GM18868 (cell line): ENCODE results near the gene FNBP1.

ENCODE experiments used
- ATAC-seq: cut with Tn5 transposase; IDR thresholded peaks from one replicate; pipeline ENCODE4 v1.9.1; 2021; ENCODE audit warnings: mild to moderate bottlenecking, moderate library complexity; ENCODE audit not compliant: unreplicated experiment

The FNBP1 gene

DNA sequence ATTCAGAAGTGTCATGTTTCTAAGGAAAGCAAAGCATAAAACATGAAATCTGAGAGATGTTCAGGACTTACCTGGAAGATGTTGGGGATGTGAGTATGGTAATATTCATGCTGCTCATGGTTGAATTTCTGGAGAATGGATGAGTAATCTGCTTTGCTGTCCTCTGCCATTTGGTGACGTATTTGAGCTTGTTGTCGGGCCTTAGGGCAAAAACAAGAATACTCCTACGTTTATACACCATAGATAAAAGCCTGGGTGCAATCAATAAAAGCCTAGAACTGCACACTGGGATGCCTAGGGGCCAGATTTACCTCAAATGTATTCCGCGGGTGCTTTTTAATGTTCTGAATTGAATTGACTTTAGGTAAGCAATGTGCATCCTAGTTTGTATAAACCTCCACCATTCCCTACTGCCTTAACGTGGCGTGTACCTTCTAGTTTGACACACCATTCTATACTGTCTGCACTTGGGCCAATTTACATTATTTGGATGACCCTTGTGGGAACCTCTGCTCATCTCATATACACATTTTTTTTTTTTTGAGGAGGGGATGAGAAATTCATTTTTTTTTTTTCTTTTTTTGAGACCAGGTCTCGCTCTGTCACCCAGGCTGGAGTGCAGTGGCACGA is 113.4 kb downstream of the FNBP1 start:
- ATAC-seq, result no peak

GRCh38 chr9:129923589-129923988 is 119.4 kb downstream of the FNBP1 start:
- ATAC-seq, result no peak

DNA sequence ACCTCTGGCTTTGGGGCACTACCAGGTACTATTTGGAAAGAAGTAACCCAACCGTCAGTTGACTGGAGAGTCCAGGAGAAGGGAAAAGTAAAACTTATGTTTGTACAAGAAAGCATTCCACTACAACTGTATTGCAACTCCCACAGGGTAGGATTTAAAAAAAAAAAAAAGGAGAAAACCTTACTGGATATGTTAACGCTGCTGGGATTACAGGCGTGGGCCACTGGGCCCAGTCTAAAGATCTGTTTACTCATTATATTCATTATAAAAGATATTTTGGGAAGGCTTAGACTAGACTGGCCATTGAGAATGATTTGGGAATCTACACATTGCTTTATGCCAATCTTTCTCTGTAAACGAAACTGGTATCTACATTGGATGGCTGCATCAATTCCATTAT is 121.1 kb downstream of the FNBP1 start:
- no peak for ATAC-seq

DNA sequence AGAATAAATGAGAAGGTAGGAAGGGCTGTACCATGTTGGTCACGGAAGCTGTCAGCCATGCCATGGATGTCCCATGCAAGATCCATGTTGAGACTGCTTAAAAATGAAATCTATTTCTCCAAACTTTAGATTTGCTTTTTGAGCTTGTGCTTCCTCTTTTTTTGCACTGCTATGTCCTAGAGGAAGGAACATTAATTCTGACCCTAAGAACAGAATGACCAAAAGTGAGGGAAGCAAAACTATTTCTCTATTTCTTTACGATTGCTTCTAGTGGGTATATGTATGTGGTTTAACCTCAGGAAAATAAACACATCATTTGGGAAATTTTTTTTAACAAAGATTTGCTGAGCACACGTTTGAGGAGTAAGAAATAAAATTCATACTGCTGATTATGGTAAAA is 123.1 kb downstream of the FNBP1 start:
- ATAC-seq, result no peak

DNA sequence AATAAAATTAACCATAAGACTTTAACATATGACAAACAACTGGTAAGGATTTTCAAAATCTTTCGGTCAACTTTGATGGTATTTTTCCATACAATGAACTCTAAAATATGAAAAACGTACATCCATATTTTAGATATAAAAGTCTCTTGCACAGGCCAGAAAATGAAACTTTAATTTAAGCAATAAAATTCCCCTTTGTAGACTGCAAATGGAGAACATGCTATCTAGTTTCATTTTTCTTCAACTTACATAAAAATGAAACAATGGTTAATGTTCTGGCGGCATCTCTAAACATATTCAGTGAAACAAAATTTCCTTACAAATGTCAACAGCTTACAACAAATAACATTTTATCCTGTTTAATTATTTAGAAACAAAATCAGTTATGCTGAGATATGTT is 123.7 kb downstream of the FNBP1 start:
- ATAC-seq, result no peak

DNA sequence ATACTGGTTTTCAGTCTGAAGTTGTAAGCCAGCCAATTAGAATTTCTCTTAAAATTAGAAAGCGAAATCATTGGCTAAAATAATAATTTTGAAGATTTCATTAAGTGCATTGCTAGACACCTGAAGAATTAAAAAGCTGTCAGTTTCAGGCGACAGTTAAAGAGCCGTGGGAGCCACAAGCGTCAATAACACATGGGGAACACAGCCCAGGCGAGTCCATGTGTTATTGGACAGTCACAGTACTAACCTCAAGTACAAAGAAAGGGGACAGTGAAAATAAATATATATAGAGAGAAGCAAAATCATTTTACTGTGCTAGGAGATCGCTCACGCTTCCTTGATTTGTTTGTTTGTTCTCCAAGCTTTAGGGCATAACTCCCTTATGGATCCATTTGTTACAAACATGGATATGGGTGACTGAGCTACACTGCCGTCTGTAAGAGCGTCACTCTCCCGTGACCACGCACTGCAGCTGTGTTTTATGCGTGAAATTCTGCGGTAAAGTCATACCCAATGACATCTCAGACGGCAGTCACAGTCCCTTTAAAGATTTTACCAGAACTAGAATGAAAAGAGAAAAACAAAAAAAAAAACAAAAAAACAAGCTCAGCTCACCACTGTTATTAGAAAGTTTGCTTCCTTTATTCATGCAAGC is 124.6 kb downstream of the FNBP1 start:
- ATAC-seq, result no peak

- no peak for ATAC-seq
Observed at GRCh38 chr9:129916707-129917106, 126.3 kb downstream of the FNBP1 start.

DNA sequence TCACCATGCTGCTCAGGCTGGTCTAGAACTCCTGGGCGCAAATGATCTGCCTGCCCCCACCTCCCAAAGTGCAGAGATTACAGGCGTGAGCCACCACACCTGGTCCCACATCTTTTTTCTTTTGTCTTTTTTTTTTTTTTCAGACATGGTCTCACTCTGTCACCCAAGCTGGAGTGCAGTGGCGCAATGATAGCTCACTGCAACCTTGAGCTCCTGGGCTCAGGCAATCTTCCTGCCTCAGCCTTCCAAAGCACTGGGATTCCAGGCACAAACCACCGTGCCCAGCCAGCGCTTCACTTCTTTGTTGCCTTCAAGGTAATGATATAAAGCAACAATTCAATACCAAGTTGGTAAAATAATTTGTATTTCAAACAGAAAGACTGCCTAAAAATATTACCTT is 128.9 kb downstream of the FNBP1 start:
- no peak for ATAC-seq

GRCh38 chr9:129910628-129911567 is 132.1 kb downstream of the FNBP1 start:
- no peak for ATAC-seq

DNA sequence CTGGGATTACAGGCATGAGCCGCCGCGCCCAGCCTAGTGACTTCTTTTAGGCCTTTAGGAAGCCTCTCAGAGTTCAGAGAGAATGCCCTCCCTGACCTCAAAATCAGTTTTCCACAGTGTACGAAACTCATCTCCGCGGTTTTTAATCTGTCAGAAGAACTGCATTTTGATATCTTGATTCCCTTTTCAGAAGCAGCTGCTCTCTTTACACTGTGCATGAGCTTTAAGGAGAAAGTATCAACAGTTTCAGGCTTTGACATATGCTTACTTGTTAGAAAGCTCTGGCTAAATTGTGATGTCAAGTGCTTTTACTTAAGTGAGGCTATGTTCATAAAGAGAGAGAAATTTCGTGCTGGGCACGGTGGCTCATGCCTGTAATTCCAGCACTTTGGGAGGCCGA is 133.1 kb downstream of the FNBP1 start:
- no peak for ATAC-seq

DNA sequence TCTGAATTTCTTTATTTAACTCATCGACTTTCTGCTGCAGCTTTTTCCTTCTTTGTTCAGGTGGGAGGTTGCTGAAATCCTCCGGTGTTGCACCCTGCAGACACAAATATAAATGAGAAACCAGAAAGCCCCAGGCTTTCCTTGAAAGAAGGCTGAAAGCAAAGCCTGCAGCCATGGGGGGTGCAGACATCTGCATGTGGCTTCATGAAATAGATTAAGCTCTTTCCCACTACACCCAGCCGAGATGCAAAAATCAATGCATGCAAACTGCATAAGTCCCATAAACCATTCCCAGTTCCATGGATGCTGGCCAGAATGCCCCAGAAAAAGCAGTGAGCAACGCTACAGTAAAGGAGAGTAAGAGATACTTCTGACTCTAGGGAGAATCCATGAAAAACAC is 134.1 kb downstream of the FNBP1 start:
- ATAC-seq, result no peak

DNA sequence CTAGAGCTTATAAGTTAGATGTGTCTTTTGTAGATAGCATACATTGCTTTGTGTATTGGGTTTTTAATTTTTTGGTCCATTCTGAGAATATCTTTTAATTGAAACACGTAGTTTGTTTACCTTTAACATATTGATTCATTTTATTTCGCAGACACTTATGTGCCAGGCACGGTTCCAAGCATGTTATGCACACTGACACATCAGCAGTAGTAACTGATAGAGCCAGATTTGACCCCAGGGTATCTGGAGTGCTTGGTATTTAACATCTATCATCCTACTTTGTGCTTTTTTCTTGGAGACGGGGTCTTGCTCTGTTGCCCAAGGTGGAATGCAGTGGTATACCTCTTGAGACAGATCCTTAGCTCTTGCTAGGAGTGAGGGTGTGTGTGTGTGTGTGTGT is 135.8 kb downstream of the FNBP1 start:
- ATAC-seq, result no peak

DNA sequence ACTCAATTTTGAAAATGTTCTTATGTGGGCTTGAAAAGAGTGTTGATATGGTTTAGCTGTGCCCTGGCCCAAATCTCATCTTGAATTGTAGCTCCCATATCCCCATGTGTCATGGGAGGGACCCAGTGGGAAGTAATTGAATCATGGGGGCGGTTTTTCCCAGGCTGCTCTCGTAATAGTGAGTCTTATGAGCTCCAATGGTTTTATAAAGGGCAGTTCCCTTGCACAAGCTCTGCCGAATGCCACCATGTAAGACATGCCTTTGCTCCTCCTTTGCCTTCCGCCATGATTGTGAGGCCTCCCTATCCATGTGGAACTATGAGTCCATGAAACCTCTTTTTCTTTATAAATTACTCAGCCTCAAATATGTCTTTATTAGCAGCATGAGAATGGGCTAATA is 136.7 kb downstream of the FNBP1 start:
- ATAC-seq, result no peak

DNA sequence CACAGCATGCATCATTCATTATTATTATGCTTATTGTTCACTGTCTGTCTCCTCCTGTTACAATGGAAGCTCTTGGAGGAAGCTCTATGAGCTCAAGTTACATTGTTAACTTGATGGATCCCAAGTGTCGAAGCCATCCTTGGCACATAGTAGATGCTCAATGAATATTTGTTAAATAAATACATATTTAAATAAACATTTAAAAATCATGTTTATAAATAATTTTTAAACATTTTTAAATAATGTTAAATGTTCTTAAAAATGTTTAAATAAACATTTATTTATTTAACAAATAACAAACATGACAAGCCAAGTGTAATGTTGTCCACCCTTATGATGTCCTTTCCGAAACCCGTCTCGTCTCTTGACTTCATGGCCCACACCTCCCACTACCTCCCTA is 138.3 kb downstream of the FNBP1 start:
- ATAC-seq, result no peak

DNA sequence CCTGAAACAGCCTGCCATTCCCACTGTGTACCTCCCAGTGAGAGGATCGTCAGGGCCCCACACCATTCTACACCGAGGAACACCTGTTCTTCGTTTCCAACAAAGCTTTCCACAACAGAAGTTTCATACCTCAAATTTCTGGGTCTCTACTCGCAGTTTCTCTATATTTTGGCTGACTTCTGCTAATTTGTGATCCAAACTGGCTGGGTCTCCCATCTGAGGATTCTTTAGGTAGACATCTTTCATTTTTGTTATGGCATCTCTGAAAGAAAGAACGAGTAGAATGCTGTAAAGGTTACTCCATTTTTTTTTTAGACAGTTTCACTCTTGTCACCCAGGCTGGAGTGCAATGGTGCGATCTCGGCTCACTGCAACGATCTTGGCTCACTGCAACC is 140.3 kb downstream of the FNBP1 start:
- no peak for ATAC-seq

- ATAC-seq, result no peak
Observed at GRCh38 chr9:129901993-129902739, 140.8 kb downstream of the FNBP1 start.

DNA sequence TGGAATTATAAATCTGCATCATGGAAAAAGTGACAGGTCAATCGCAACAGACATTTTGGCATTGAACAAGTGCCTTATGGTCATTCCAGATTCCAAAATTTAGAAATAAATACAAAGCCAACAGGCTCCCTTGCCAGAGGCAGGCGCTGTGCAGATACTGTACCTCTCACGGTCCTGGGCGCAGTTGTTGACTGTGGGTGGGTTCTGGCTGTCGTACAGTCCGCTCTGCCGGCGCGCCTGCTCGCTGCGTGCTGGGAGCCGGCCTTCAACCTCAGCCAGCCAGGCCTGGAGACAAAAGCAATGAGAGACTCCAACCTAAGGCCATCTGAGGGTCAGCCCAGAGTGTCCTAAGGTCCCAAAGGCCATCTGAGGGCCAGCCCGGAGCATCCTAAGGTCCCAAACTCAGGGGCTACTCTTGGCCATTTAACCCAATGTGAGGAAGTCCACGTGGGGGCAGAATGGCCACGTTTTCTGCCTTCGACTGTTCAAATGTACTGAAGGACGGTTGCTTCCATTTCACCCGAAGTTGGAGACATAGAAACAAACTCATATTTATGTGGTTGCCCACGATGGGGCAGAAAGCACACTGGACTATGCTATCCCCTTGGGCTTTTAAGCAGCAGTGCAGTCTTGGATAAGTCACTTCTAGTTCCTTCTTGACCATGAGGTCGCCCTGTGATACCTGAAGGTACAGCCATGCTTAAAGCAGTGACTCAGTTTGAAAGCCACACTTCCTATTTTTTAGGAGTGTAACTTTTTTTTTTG is 142.5 kb downstream of the FNBP1 start:
- peak; percentile 82 for ATAC-seq

DNA sequence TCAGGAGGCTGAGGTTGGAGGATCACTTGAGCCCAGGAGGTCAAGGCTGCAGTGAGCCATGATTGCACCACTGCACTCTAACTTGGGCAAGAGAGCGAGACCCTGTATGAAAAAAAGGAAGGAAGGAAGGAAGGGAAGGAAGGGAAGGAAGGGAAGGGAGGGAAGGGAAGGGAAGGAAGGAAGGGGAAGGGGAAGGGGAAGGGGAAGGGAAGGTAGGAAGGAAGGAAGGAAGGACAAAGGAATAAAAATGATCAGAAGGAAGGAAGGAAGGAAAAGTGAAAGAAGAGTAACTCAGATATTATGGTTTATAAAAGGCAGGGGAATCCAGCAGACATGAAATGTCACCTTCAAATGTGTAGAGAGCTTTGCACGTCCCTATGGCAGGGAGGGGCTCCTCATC is 143.4 kb downstream of the FNBP1 start:
- ATAC-seq, result no peak

- ATAC-seq, result no peak
Observed at GRCh38 chr9:129898185-129898584, 144.8 kb downstream of the FNBP1 start.

DNA sequence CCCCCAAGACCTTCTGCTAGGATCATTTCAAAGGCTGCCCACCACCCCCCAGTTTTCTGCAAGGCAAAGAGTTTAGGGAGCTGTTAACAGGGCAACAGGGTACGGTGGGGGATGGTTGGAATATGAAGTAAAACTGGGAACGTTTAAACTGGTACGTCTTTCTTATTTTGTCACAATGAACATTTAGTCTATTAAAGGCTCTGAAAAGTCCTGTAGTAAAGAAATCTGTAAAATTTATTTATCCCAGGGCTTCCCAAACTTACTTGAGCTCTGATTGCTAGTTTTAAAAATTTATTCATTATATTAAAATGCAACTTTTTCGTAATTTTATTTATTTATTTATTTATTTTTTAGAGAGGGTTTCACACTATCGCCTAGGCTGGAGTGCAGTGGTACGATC is 145.7 kb downstream of the FNBP1 start:
- ATAC-seq, result no peak
